K562 (cell line): ENCODE measurements around the gene NTRK2. TPM values are rescaled to one million over a fixed set of nuclear protein-coding genes. Genes with fewer than 3 reads are reported as not detected.

Experiments used
- HNRNPK ChIP-seq: fragments of 200-400 bp; formaldehyde crosslinking; IDR thresholded peaks from one replicate; pipeline ENCODE4 v1.6.1; 2018; ENCODE audit warnings: mild to moderate bottlenecking, low read depth, low read length; ENCODE audit not compliant: poor library complexity, severe bottlenecking
- POU5F1 ChIP-seq: fragments of 150-350 bp; IDR thresholded peaks from 2 replicates; pipeline ENCODE4 v1.6.1; 2014; ENCODE audit warnings: borderline replicate concordance, low read length, low read depth, mild to moderate bottlenecking; ENCODE audit not compliant: partially characterized antibody
- ZFP30 ChIP-seq: fragments of 250-450 bp; sonication (Bioruptor Pico); IDR thresholded peaks from 2 replicates; pipeline ENCODE4 v1.8.0; 2022; ENCODE audit warnings: moderate library complexity, mild to moderate bottlenecking, inconsistent platforms, borderline replicate concordance
- ZKSCAN1 ChIP-seq: fragments of 150-350 bp; IDR thresholded peaks from 2 replicates; pipeline ENCODE4 v1.6.1; 2016; ENCODE audit warnings: low read depth, low read length
- polyA plus RNA-seq, 8 experiments: library from polyadenylated mRNA; depleted of rRNA in 4 of 8; stranded (reverse) in 5 of 8; unstranded in 3 of 8; fragments of >200 nt; fragmentation: Nextera tagmentation in 2 of 8; fragmentation: Illumina TruSeq in 1 of 8; extraction: Ambion mirVana in 2 of 8; extraction: Trizol in 1 of 8; gene quantifications; 2 replicates each; pipeline versions ENCODE4 v1.2.1 to v1.2.3, GENCODE V29; 2011 to 2014; ENCODE audit warnings: inconsistent platforms in 1 of 8, missing spikeins in 1 of 8
- total RNA-seq, 7 experiments: library from RNA; depleted of rRNA in 6 of 7; stranded (reverse); fragments of >200 nt in 6 of 7; fragmentation: Illumina TruSeq in 2 of 7; extraction: Trizol in 2 of 7; gene quantifications; 2 replicates each; pipeline versions ENCODE4 v1.2.1 to v1.2.3, GENCODE V29; 2011 to 2021; ENCODE audit warnings: low replicate concordance in 1 of 7
- TF ChIP-seq, protein P1 (sequence below): fragments of 250-450 bp; sonication (Bioruptor Pico); IDR thresholded peaks from 2 replicates; pipeline ENCODE4 v1.4.0; 2020; ENCODE audit warnings: mild to moderate bottlenecking, moderate library complexity
- TF ChIP-seq, protein P2 (sequence below): sonication (generic); formaldehyde crosslinking; IDR thresholded peaks from 2 replicates; pipeline ENCODE4 v1.8.0; 2023; ENCODE audit warnings: mild to moderate bottlenecking, missing genetic modification reagents

NTRK2 gene
- total and polyA plus RNA-seq, 9 of the 15 experiments (the other 6 are each of a cell fraction or from before 2014, with no cell fraction given): not detected

DNA sequence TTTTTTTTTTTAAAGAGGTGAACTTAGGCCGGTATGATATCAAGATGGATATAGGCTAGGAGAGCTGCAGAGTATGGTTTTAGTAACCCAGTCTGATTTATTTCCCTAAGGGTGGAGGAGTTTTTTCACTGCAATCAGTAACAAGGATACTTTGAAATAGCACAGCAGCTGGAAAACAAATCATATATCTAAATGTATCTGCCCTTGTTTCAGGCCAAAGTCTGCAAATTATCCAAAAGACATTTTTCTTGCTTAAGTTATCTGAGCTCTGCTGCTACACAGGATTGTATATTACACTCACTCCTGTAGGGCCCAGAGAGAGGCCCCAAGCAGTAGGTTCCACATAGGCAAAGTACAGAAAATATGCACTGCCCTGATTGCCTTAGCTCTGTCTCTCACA lies 222.4 kb downstream of the NTRK2 start (continued):
- TF ChIP-seq, protein P1, sequence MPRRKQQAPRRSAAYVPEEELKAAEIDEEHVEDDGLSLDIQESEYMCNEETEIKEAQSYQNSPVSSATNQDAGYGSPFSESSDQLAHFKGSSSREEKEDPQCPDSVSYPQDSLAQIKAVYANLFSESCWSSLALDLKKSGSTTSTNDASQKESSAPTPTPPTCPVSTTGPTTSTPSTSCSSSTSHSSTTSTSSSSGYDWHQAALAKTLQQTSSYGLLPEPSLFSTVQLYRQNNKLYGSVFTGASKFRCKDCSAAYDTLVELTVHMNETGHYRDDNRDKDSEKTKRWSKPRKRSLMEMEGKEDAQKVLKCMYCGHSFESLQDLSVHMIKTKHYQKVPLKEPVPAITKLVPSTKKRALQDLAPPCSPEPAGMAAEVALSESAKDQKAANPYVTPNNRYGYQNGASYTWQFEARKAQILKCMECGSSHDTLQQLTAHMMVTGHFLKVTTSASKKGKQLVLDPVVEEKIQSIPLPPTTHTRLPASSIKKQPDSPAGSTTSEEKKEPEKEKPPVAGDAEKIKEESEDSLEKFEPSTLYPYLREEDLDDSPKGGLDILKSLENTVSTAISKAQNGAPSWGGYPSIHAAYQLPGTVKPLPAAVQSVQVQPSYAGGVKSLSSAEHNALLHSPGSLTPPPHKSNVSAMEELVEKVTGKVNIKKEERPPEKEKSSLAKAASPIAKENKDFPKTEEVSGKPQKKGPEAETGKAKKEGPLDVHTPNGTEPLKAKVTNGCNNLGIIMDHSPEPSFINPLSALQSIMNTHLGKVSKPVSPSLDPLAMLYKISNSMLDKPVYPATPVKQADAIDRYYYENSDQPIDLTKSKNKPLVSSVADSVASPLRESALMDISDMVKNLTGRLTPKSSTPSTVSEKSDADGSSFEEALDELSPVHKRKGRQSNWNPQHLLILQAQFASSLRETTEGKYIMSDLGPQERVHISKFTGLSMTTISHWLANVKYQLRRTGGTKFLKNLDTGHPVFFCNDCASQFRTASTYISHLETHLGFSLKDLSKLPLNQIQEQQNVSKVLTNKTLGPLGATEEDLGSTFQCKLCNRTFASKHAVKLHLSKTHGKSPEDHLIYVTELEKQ (CRISPR knock-in tag): no peak
- TF ChIP-seq POU5F1: no peak
- TF ChIP-seq, protein P2, sequence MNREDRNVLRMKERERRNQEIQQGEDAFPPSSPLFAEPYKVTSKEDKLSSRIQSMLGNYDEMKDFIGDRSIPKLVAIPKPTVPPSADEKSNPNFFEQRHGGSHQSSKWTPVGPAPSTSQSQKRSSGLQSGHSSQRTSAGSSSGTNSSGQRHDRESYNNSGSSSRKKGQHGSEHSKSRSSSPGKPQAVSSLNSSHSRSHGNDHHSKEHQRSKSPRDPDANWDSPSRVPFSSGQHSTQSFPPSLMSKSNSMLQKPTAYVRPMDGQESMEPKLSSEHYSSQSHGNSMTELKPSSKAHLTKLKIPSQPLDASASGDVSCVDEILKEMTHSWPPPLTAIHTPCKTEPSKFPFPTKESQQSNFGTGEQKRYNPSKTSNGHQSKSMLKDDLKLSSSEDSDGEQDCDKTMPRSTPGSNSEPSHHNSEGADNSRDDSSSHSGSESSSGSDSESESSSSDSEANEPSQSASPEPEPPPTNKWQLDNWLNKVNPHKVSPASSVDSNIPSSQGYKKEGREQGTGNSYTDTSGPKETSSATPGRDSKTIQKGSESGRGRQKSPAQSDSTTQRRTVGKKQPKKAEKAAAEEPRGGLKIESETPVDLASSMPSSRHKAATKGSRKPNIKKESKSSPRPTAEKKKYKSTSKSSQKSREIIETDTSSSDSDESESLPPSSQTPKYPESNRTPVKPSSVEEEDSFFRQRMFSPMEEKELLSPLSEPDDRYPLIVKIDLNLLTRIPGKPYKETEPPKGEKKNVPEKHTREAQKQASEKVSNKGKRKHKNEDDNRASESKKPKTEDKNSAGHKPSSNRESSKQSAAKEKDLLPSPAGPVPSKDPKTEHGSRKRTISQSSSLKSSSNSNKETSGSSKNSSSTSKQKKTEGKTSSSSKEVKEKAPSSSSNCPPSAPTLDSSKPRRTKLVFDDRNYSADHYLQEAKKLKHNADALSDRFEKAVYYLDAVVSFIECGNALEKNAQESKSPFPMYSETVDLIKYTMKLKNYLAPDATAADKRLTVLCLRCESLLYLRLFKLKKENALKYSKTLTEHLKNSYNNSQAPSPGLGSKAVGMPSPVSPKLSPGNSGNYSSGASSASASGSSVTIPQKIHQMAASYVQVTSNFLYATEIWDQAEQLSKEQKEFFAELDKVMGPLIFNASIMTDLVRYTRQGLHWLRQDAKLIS (CRISPR knock-in tag): no peak
- no peak for TF ChIP-seq ZKSCAN1
- TF ChIP-seq HNRNPK: no peak
- no peak for TF ChIP-seq ZFP30 (CRISPR knock-in tag)
